K562 (cell line): ENCODE measurements around the gene RAB6A. TPM values are rescaled to one million over a fixed set of nuclear protein-coding genes. Genes with fewer than 3 reads are reported as not detected.

Experiments used
- CAMTA2 ChIP-seq: fragments of 250-450 bp; sonication (Bioruptor Pico); conservative IDR thresholded peaks from 2 replicates; pipeline ENCODE4 v1.5.1; 2022
- CTBP1 ChIP-seq: fragments of 450-650 bp; IDR thresholded peaks from 2 replicates; pipeline ENCODE4 v1.6.1; 2016; ENCODE audit warnings: borderline replicate concordance
- EP400 ChIP-seq: fragments of 450-650 bp; IDR thresholded peaks from 2 replicates; pipeline ENCODE4 v1.6.1; 2017; ENCODE audit warnings: antibody characterized with exemption, mild to moderate bottlenecking, moderate library complexity
- LCOR ChIP-seq: sonication (generic); formaldehyde crosslinking; IDR thresholded peaks from 2 replicates; pipeline ENCODE4 v1.8.0; 2022; ENCODE audit warnings: mild to moderate bottlenecking, missing genetic modification reagents
- MAZ ChIP-seq, 2 experiments: fragments of 450-650 bp in 1 of 2; sonication (generic) in 1 of 2; formaldehyde crosslinking; IDR thresholded peaks in 1 of 2; conservative IDR thresholded peaks in 1 of 2; 2 replicates each; pipeline versions ENCODE4 v1.4.0 to v1.5.0; 2020; ENCODE audit warnings: mild to moderate bottlenecking in 1 of 2, missing genetic modification reagents in 1 of 2
- MECOM ChIP-seq: fragments of 250-450 bp; sonication (Bioruptor Pico); IDR thresholded peaks from 2 replicates; pipeline ENCODE4 v1.8.0; 2022; ENCODE audit warnings: inconsistent platforms
- SMAD4 ChIP-seq: fragments of 250-450 bp; sonication (Bioruptor Pico); conservative IDR thresholded peaks from 2 replicates; pipeline ENCODE4 v1.8.0; 2021; ENCODE audit warnings: inconsistent platforms, mild to moderate bottlenecking, moderate library complexity
- STAG1 ChIP-seq: sonication (generic); formaldehyde crosslinking; IDR thresholded peaks from 2 replicates; pipeline ENCODE4 v1.5.0; 2020; ENCODE audit warnings: missing genetic modification reagents, borderline replicate concordance
- ZNF239 ChIP-seq: fragments of 250-450 bp; sonication (Bioruptor Pico); IDR thresholded peaks from 2 replicates; pipeline ENCODE4 v1.4.0; 2020; ENCODE audit warnings: mild to moderate bottlenecking
- ZNF253 ChIP-seq: fragments of 250-450 bp; sonication (Bioruptor Pico); conservative IDR thresholded peaks from 2 replicates; pipeline ENCODE4 v1.6.1; 2021; ENCODE audit warnings: mild to moderate bottlenecking
- ZNF717 ChIP-seq: fragments of 250-450 bp; sonication (Bioruptor Pico); IDR thresholded peaks from 2 replicates; pipeline ENCODE4 v1.5.0; 2021
- polyA plus RNA-seq, 8 experiments: library from polyadenylated mRNA; depleted of rRNA in 4 of 8; stranded (reverse) in 5 of 8; unstranded in 3 of 8; fragments of >200 nt; fragmentation: Nextera tagmentation in 2 of 8; fragmentation: Illumina TruSeq in 1 of 8; extraction: Ambion mirVana in 2 of 8; extraction: Trizol in 1 of 8; gene quantifications; 2 replicates each; pipeline versions ENCODE4 v1.2.1 to v1.2.3, GENCODE V29; 2011 to 2014; ENCODE audit warnings: inconsistent platforms in 1 of 8, missing spikeins in 1 of 8
- total RNA-seq, 7 experiments: library from RNA; depleted of rRNA in 6 of 7; stranded (reverse); fragments of >200 nt in 6 of 7; fragmentation: Illumina TruSeq in 2 of 7; extraction: Trizol in 2 of 7; gene quantifications; 2 replicates each; pipeline versions ENCODE4 v1.2.1 to v1.2.3, GENCODE V29; 2011 to 2021; ENCODE audit warnings: low replicate concordance in 1 of 7
- TF ChIP-seq, protein P1 (sequence below): fragments of 250-450 bp; sonication (Bioruptor Pico); IDR thresholded peaks from 2 replicates; pipeline ENCODE4 v1.8.0; 2021; ENCODE audit warnings: mild to moderate bottlenecking, moderate library complexity
- TF ChIP-seq, protein P2 (sequence below), 2 experiments: IDR thresholded peaks; 2 replicates each; pipeline ENCODE4 v1.6.1; 2012; ENCODE audit warnings: improper control_type of control experiment in 2 of 2, low read depth in 2 of 2, low read length in 2 of 2, borderline replicate concordance in 1 of 2
- TF ChIP-seq, protein P3 (sequence below): sonication (generic); formaldehyde crosslinking; IDR thresholded peaks from 2 replicates; pipeline ENCODE4 v1.8.1; 2023; ENCODE audit warnings: mild to moderate bottlenecking, missing genetic modification reagents
- TF ChIP-seq, protein P4 (sequence below): fragments of 250-450 bp; sonication (Bioruptor Pico); IDR thresholded peaks from 2 replicates; pipeline ENCODE4 v1.4.0; 2020
- TF ChIP-seq, protein P5 (sequence below): sonication (generic); formaldehyde crosslinking; IDR thresholded peaks from 2 replicates; pipeline ENCODE4 v1.8.0; 2022; ENCODE audit warnings: missing genetic modification reagents, mild to moderate bottlenecking, borderline replicate concordance
- TF ChIP-seq, protein P6 (sequence below): fragments of 450-650 bp; formaldehyde crosslinking; IDR thresholded peaks from 2 replicates; pipeline ENCODE4 v1.4.0; 2020; ENCODE audit warnings: mild to moderate bottlenecking, moderate library complexity

RAB6A gene
- total and polyA plus RNA-seq, 9 of the 15 experiments (the other 6 are each of a cell fraction or from before 2014, with no cell fraction given): 14.0 to 95.3 (median 45.4) TPM

DNA sequence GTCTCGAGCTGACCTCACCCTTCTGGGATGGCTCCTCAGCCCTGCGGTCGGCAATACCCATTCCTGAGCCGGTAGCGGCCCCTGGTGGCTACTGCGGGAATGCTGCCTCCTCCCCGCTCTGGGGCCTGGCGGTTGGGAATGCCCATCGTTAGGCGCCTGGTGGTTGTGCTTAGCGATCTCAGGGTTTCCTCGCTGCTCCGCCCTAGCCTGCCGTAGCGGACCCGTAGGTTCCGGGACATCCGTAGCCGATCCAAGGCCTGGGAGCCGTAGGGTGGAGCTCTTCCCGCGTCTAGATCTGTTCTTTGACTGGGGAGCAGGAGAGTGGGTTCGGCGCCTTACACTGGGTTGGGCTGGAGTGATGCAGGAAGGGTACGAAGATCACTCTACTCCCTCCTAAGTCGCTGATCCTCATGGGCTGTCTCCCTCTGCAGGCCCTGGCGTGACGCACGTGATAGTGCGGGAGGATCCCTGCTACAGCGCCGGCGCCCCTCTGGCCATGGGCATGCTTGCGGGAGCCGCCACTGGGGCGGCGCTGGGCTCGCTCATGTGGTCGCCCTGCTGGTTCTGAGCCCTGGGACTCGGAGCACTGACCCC lies 99.7 kb downstream of the RAB6A start (continued):
- TF ChIP-seq, protein P1, sequence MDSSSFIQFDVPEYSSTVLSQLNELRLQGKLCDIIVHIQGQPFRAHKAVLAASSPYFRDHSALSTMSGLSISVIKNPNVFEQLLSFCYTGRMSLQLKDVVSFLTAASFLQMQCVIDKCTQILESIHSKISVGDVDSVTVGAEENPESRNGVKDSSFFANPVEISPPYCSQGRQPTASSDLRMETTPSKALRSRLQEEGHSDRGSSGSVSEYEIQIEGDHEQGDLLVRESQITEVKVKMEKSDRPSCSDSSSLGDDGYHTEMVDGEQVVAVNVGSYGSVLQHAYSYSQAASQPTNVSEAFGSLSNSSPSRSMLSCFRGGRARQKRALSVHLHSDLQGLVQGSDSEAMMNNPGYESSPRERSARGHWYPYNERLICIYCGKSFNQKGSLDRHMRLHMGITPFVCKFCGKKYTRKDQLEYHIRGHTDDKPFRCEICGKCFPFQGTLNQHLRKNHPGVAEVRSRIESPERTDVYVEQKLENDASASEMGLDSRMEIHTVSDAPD (CRISPR knock-in tag): no peak
- no peak for TF ChIP-seq ZNF717 (CRISPR knock-in tag)
- TF ChIP-seq, protein P2, sequence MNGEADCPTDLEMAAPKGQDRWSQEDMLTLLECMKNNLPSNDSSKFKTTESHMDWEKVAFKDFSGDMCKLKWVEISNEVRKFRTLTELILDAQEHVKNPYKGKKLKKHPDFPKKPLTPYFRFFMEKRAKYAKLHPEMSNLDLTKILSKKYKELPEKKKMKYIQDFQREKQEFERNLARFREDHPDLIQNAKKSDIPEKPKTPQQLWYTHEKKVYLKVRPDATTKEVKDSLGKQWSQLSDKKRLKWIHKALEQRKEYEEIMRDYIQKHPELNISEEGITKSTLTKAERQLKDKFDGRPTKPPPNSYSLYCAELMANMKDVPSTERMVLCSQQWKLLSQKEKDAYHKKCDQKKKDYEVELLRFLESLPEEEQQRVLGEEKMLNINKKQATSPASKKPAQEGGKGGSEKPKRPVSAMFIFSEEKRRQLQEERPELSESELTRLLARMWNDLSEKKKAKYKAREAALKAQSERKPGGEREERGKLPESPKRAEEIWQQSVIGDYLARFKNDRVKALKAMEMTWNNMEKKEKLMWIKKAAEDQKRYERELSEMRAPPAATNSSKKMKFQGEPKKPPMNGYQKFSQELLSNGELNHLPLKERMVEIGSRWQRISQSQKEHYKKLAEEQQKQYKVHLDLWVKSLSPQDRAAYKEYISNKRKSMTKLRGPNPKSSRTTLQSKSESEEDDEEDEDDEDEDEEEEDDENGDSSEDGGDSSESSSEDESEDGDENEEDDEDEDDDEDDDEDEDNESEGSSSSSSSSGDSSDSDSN (IDR thresholded peaks at IDR 0.05; ENCODE audit: borderline replicate concordance in 1 of 2, low read depth in 2 of 2, low read length in 2 of 2): no peak
- TF ChIP-seq, protein P3, sequence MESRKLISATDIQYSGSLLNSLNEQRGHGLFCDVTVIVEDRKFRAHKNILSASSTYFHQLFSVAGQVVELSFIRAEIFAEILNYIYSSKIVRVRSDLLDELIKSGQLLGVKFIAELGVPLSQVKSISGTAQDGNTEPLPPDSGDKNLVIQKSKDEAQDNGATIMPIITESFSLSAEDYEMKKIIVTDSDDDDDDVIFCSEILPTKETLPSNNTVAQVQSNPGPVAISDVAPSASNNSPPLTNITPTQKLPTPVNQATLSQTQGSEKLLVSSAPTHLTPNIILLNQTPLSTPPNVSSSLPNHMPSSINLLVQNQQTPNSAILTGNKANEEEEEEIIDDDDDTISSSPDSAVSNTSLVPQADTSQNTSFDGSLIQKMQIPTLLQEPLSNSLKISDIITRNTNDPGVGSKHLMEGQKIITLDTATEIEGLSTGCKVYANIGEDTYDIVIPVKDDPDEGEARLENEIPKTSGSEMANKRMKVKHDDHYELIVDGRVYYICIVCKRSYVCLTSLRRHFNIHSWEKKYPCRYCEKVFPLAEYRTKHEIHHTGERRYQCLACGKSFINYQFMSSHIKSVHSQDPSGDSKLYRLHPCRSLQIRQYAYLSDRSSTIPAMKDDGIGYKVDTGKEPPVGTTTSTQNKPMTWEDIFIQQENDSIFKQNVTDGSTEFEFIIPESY (CRISPR knock-in tag): peak; percentile 96
- TF ChIP-seq, protein P4, sequence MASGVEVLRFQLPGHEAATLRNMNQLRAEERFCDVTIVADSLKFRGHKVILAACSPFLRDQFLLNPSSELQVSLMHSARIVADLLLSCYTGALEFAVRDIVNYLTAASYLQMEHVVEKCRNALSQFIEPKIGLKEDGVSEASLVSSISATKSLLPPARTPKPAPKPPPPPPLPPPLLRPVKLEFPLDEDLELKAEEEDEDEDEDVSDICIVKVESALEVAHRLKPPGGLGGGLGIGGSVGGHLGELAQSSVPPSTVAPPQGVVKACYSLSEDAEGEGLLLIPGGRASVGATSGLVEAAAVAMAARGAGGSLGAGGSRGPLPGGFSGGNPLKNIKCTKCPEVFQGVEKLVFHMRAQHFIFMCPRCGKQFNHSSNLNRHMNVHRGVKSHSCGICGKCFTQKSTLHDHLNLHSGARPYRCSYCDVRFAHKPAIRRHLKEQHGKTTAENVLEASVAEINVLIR (CRISPR knock-in tag): no peak
- peak; percentile 97 for TF ChIP-seq STAG1
- peak; percentile 35; the same call in 1 of the 2 replicates for TF ChIP-seq CTBP1
- TF ChIP-seq MAZ (CRISPR knock-in tag; conservative IDR thresholded peaks at IDR 0.05 in 1 of 2, IDR thresholded peaks at IDR 0.05 in 1 of 2): peak; percentile 23 to 76; a peak in 2 of 4 replicates
- TF ChIP-seq EP400: no peak
- TF ChIP-seq, protein P5, sequence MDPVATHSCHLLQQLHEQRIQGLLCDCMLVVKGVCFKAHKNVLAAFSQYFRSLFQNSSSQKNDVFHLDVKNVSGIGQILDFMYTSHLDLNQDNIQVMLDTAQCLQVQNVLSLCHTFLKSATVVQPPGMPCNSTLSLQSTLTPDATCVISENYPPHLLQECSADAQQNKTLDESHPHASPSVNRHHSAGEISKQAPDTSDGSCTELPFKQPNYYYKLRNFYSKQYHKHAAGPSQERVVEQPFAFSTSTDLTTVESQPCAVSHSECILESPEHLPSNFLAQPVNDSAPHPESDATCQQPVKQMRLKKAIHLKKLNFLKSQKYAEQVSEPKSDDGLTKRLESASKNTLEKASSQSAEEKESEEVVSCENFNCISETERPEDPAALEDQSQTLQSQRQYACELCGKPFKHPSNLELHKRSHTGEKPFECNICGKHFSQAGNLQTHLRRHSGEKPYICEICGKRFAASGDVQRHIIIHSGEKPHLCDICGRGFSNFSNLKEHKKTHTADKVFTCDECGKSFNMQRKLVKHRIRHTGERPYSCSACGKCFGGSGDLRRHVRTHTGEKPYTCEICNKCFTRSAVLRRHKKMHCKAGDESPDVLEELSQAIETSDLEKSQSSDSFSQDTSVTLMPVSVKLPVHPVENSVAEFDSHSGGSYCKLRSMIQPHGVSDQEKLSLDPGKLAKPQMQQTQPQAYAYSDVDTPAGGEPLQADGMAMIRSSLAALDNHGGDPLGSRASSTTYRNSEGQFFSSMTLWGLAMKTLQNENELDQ: no peak
- TF ChIP-seq, protein P6, sequence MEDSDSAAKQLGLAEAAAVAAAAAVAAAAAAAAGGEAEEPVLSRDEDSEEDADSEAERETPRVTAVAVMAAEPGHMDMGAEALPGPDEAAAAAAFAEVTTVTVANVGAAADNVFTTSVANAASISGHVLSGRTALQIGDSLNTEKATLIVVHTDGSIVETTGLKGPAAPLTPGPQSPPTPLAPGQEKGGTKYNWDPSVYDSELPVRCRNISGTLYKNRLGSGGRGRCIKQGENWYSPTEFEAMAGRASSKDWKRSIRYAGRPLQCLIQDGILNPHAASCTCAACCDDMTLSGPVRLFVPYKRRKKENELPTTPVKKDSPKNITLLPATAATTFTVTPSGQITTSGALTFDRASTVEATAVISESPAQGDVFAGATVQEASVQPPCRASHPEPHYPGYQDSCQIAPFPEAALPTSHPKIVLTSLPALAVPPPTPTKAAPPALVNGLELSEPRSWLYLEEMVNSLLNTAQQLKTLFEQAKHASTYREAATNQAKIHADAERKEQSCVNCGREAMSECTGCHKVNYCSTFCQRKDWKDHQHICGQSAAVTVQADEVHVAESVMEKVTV (CRISPR knock-in tag): peak; percentile 93
- no peak for TF ChIP-seq ZNF239 (CRISPR knock-in tag)
- TF ChIP-seq SMAD4 (CRISPR knock-in tag): no peak
- TF ChIP-seq LCOR (CRISPR knock-in tag): no peak
- TF ChIP-seq CAMTA2: no peak
- no peak for TF ChIP-seq MECOM (CRISPR knock-in tag)
- no peak for TF ChIP-seq ZNF253
